OCI-LY1 (cell line): Measurements from ENCODE around the gene TPBG.

Experiments used
- EZH2 ChIP-seq: fragments of 200-600 bp; sonication (generic), shearing (Covaris generic); IDR thresholded peaks from 2 replicates; pipeline ENCODE4 v1.8.0; 2017; ENCODE audit warnings: borderline replicate concordance, mixed run types, mild to moderate bottlenecking, antibody characterized with exemption, low read length, moderate library complexity, mixed read lengths
- TF ChIP-seq, protein P1 (sequence below): fragments of 200-600 bp; sonication (generic), shearing (Covaris generic); IDR thresholded peaks from 2 replicates; pipeline ENCODE4 v1.5.1; 2017; ENCODE audit warnings: mild to moderate bottlenecking, antibody characterized with exemption, low read length, moderate library complexity, mixed read lengths

DNA sequence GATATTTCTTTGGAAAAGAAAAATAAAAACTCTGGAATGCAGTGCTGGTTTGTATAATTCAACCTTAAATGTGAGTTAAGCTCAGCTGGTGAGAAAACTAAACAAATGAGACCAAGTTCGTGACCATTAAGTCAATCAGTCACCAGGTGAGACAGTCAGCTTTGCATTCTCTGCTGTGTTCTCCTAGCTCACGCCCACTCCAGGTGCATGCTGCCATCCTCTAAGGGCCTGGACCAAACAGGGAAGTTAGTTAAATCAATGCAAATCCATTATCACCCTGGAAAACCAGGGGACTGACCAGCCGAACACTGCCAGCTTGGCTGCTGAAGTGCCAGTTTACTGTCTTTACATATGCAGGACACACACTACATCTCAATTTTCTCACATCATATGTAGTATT is 7.2 kb downstream of the TPBG start:
- TF ChIP-seq, protein P1, sequence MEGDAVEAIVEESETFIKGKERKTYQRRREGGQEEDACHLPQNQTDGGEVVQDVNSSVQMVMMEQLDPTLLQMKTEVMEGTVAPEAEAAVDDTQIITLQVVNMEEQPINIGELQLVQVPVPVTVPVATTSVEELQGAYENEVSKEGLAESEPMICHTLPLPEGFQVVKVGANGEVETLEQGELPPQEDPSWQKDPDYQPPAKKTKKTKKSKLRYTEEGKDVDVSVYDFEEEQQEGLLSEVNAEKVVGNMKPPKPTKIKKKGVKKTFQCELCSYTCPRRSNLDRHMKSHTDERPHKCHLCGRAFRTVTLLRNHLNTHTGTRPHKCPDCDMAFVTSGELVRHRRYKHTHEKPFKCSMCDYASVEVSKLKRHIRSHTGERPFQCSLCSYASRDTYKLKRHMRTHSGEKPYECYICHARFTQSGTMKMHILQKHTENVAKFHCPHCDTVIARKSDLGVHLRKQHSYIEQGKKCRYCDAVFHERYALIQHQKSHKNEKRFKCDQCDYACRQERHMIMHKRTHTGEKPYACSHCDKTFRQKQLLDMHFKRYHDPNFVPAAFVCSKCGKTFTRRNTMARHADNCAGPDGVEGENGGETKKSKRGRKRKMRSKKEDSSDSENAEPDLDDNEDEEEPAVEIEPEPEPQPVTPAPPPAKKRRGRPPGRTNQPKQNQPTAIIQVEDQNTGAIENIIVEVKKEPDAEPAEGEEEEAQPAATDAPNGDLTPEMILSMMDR, result no peak
- no peak for TF ChIP-seq EZH2
